GM12865 (cell line): ENCODE results near the gene ADRB2.

Source experiments
- DNase-seq: peaks from one replicate; pipeline ENCODE4 v3.0.0; 2010; ENCODE audit warnings: low read depth
- H3K4me3 ChIP-seq: 2 replicates; pipeline ENCODE4 v1.5.1; 2011; ENCODE audit warnings: mild to moderate bottlenecking, low read depth, low read length, control low read depth
- CTCF ChIP-seq: IDR thresholded peaks from 2 replicates; pipeline ENCODE4 v1.5.1; 2011; ENCODE audit warnings: low read length, control low read depth, low read depth, inconsistent platforms; ENCODE audit not compliant: insufficient read depth; ENCODE audit errors: missing control alignments

The ADRB2 gene

GRCh38 chr5:148841519-148841918 is 15.1 kb downstream of the ADRB2 start:
- DNase-seq, result no peak
- H3K4me3 ChIP-seq, result no peak overlapping the region
- no peak for TF ChIP-seq CTCF

DNA sequence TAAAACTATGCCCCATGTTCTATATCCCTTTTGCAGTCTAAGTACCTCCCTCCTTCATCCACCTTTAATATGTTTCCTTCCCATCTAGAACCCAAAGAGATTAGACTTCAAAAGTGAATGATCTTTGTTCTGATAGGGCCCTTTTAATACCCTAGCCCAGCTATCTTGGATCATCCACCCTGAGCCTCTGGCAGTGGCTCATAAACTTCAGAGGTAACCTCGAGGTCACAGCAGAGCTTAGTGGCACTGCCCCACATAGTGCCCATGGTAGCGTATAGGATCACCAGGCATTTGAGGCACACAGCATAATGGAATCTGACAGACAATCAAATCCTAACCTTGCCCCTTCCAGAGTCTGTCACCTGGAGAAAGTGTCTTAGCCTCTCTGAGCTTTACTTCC is 15.8 kb downstream of the ADRB2 start:
- no peak overlapping the region for H3K4me3 ChIP-seq
- TF ChIP-seq CTCF, result no peak
- DNase-seq, result no peak

DNA sequence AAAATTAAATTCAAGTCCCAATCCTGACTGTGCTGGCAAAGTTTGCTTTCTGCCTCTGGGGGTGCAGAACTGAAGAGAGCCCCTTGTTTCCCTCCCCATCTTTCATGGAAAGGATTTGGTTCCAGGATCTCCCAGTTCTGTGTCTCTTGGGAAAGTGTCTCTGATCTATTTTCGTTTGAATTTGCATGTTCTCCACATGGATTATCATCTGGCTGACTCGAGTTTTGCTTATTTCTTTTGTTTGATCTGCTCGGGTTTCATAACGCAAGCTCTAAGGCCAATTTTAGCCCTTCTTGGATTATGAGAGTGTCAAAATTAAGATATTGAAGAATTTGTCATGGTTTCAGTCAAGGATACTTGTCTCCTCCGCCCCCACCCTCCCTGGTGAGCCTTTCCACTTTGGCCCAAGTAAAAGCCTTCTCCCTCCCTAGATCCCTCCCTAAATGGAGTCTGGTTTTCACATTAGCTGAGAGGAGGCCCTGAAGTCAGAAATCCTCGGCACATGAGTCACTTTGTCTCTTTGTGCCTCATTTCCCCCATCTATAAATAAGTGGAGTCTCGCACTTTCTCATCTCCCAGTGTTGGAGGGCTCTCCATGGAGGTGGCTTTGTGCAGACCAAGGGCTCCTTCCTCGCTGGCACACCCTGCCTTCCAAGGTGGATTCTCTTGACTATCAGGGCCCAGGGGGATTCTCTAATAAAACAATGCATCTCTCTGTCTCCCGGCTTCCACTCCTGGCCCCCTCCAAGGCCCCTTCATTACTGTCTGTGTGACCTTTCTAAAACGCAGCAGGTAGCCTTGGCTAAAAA is 17.3 kb downstream of the ADRB2 start:
- TF ChIP-seq CTCF, result no peak
- DNase-seq, result no peak
- H3K4me3 ChIP-seq, result no peak overlapping the region

GRCh38 chr5:148844433-148845280 is 18.2 kb downstream of the ADRB2 start:
- DNase-seq, result no peak
- no peak for TF ChIP-seq CTCF
- H3K4me3 ChIP-seq, result no peak overlapping the region

GRCh38 chr5:148846930-148847329 is 20.5 kb downstream of the ADRB2 start:
- no peak for DNase-seq
- no peak for TF ChIP-seq CTCF
- H3K4me3 ChIP-seq, result no peak overlapping the region

DNA sequence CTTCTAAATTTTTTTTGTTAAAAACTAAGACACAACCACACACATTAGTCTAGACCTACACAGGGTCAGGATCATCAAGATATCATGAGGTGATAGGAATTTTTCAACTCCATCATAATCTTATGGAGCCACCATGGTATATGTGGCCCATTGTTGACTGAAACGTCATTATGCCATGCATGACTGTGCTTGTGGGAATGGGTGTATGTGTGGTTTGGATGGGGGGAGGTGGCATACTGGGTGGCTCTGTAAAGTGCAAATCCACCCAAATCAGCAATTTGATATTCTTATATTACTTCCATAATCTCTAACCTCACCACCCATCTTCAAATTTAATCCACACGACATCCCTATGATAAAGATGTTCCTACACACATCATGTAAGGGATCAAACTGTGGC is 21.0 kb downstream of the ADRB2 start:
- no peak for TF ChIP-seq CTCF
- no peak overlapping the region for H3K4me3 ChIP-seq
- DNase-seq, result no peak
